Activated CD4-positive, alpha-beta T cell treated with anti-CD3 and anti-CD28 coated beads, Interleukin-2, amount 10 ng/mL, durations not matched to agents 24 days and 14 days (primary cell): ENCODE data around the gene PRKAG2. TPM values are rescaled to one million over a fixed set of nuclear protein-coding genes. Genes with fewer than 3 reads are reported as not detected.
A peak's percentile ranks its signal among the peaks of the same experiment; 100 is the strongest.

Experiments
- DNase-seq: peaks from one replicate; pipeline ENCODE4 v3.0.0; 2022
- H3K27ac Mint-ChIP-seq: one replicate; pipeline ENCODE4 v1.8.0; 2022; ENCODE audit warnings: mild to moderate bottlenecking, mixed read lengths
- H3K27me3 Mint-ChIP-seq: one replicate; pipeline ENCODE4 v1.8.0; 2022; ENCODE audit warnings: mixed read lengths
- H3K36me3 Mint-ChIP-seq: one replicate; pipeline ENCODE4 v1.8.0; 2022; ENCODE audit warnings: low read depth, mild to moderate bottlenecking, mixed read lengths
- H3K4me1 Mint-ChIP-seq: one replicate; pipeline ENCODE4 v1.8.0; 2021; ENCODE audit warnings: mixed read lengths
- H3K4me3 Mint-ChIP-seq: one replicate; pipeline ENCODE4 v1.8.0; 2022; ENCODE audit warnings: mild to moderate bottlenecking, moderate library complexity, mixed read lengths
- H3K9me3 Mint-ChIP-seq: one replicate; pipeline ENCODE4 v1.8.0; 2021; ENCODE audit warnings: mixed read lengths
- intact Hi-C: fragments of 100-400 bp; cut with micrococcal nuclease; formaldehyde crosslinking; loops from one replicate; pipeline ENCODE4 v1.15.1; 2023
- total RNA-seq: library from RNA; stranded (reverse); gene quantifications from 2 replicates; pipeline ENCODE4 v1.2.3, GENCODE V29; 2022

Gene PRKAG2
- total RNA-seq, 1 donor from 2014 or later = 14.3 TPM

DNA sequence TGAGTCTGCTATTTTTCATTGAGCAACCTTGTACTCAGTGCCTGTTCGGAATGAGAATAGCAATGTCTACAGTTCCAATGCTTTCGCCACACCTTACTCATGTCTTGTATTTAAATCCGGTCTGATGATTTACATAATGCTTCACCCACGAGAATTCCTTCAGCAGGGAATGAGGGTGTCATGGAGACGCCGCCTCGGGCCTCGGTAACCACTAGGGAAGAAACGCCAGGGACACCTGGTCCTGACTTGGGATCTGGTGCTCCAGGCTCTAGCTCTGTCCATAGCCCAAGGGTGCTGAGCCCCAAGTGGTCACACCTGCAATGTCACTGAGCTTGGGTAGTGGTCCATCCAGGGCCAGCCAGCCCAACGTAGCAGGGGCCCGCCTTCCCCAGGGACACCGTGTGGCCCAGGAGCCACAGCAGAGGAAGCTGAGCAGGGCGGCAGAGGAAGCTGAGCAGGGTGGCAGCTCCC, 37.4 kb downstream of the PRKAG2 start:
- H3K27me3 Mint-ChIP-seq = no peaks in the 10 kb centered on the region
- H3K4me3 Mint-ChIP-seq = peak overlapping the region; percentile 15
- no peak for DNase-seq
- no peak overlapping the region for H3K27ac Mint-ChIP-seq
- H3K4me1 Mint-ChIP-seq = peaks cover 9% of the 10 kb centered on the region
- intact Hi-C loops = no loop called here
- no peaks in the 10 kb centered on the region for H3K9me3 Mint-ChIP-seq
- no peaks in the 10 kb centered on the region for H3K36me3 Mint-ChIP-seq

DNA sequence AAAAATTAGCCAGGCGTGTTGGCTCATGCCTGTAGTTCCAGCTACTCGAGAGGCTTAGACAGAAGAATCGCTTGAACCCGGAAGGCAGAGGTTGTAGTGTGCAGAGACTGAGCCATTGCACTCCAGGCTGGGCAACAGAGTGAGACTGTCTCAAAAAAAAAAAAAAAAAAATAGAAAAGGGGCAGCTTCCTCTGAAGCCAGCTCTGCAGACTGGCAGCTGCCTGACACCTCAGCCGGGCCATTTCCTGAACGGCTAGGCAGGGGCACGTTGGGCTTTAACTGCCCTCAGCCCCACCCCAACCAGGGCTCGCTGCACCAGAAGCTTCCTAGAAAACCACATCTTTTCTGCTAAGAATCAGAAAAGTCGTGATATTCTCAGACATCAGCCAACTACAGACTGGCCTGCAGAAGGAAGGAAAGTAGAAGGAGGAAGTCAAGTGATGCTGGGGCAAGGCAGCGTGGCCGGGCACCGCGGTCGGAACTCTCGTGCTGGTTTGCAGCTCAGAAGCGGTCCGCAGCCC, 38.0 kb downstream of the PRKAG2 start:
- H3K36me3 Mint-ChIP-seq = no peaks in the 10 kb centered on the region
- intact Hi-C loops = no loop called here
- peaks cover 11% of the 10 kb centered on the region for H3K4me1 Mint-ChIP-seq
- DNase-seq = peak; percentile 78
- no peaks in the 10 kb centered on the region for H3K27me3 Mint-ChIP-seq
- no peak overlapping the region for H3K27ac Mint-ChIP-seq
- no peaks in the 10 kb centered on the region for H3K9me3 Mint-ChIP-seq
- H3K4me3 Mint-ChIP-seq = peak overlapping the region; percentile 15

DNA sequence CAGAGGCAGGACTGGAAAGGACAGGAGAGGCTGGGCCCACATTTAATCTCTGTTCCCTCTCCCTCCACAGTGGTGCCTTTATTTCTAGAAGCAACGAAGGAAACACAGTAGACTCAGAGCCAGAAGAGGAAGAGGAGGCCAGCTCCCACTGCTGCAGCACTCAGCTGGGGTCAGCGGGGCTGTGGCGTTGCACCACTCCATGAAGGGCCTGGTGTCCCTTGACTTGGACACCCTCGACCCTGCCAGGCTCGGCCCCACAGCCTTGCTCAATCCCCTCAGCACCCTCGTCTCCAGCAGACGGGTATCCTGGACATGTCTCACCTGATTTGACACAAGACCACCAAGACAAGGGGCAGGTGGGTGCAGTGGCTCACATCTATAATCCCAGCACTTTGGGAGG, 38.8 kb downstream of the PRKAG2 start:
- Mint-ChIP-seq H3K4me1 (peaks cover 11% of the 10 kb centered on the region), H3K27me3 (no peaks in the 10 kb centered on the region), H3K27ac (no peak overlapping the region), H3K4me3 (no peak overlapping the region), H3K9me3 (no peaks in the 10 kb centered on the region), H3K36me3 (no peaks in the 10 kb centered on the region)
- DNase-seq = no peak
- intact Hi-C loops = no loop called here

DNA sequence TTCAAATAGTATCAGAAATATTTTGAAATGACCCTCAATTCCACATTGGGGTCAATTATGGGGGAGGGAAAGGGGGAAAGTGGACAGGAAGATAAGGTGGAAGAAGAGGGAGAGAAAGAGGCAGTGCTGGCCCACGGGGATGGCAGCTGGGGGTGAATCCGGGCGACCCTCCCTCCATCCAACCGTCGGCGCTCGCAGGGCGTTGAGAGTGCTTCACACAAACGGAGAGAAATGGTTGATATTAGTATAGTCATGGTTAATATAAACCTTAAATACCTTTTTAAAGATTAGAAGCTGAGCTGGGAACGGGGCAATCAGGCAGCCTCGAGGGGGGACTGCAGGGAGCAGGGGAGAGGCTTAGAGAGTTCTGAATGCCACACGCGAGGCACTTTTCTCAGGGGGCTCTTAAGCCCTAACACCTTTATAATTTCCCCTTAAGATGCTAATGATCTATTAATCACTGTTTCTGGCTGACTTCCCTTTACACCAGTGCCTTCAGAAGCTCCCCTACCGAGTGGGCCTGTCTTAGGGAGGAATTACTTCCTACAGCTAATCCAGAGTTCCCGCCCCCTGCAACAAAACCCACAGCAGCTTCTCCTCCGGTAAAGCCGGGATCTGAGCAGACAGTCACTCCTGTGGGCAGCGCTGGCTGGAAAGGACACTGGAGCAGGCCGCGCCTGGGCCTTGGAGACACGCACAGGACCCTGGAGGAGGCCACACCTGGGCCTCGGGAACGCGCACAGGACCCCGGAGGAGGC, 39.5 kb downstream of the PRKAG2 start:
- Mint-ChIP-seq H3K4me1 (peaks cover 11% of the 10 kb centered on the region), H3K36me3 (no peaks in the 10 kb centered on the region), H3K9me3 (no peaks in the 10 kb centered on the region), H3K27ac (no peak overlapping the region), H3K4me3 (no peak overlapping the region), H3K27me3 (no peaks in the 10 kb centered on the region)
- DNase-seq = no peak
- intact Hi-C loops = no loop called here

DNA sequence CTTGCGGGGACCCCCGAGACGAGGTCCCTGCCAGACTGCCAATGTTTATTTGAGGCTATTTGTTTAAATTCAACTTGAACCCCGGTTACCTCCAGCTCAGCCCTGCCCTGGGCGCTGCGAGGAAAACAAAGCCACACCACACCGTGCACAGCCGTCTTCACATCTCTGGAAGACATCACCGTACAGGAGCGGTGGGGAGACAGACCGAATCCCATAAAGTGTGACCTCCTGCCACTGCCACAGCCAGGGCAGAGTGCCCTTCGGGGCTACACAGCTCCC, 40.0 kb downstream of the PRKAG2 start:
- intact Hi-C loops = no loop called here
- no peak for DNase-seq
- Mint-ChIP-seq H3K4me3 (no peak overlapping the region), H3K27me3 (no peaks in the 10 kb centered on the region), H3K27ac (no peak overlapping the region), H3K4me1 (peaks cover 11% of the 10 kb centered on the region), H3K36me3 (no peaks in the 10 kb centered on the region), H3K9me3 (no peaks in the 10 kb centered on the region)

DNA sequence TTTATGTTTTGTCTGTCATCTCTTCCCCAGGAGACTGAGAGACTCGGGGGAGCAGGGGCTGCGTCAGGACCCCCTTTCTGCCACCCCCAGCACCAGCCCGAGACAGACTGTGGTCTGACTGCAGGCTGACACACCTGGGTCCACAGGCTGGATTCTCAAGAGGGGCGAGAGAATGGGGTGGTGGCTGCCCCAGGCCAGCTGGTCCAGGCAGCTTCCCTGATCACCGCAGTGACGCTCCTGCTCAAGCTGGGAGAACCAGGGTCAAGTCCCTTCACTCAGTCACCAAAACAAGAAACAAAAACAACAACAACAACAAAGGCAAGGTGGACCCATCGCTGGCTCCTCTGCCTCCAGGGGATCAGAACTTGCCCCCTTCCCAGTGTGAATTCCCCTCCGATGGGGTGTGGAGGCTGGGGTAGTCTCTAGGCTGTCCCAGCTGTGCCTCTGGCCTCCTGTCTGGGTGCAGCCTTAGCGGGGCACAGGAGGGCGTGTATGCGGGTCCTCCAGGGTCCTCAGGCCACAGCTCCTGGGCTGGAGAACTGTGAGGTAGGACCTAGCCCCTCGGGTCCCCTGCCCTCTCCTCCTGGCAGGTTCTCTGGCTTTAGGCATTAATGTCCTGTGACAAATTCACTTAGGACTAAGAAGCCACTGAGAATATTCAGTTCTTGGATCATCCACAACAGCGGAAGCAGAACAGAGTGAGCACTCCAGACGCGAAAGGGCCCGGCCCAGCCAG, 40.6 kb downstream of the PRKAG2 start:
- intact Hi-C loops = no loop called here
- Mint-ChIP-seq H3K4me1 (peaks cover 11% of the 10 kb centered on the region), H3K4me3 (no peak overlapping the region), H3K27me3 (no peaks in the 10 kb centered on the region), H3K36me3 (no peaks in the 10 kb centered on the region), H3K9me3 (no peaks in the 10 kb centered on the region), H3K27ac (no peak overlapping the region)
- DNase-seq = no peak

DNA sequence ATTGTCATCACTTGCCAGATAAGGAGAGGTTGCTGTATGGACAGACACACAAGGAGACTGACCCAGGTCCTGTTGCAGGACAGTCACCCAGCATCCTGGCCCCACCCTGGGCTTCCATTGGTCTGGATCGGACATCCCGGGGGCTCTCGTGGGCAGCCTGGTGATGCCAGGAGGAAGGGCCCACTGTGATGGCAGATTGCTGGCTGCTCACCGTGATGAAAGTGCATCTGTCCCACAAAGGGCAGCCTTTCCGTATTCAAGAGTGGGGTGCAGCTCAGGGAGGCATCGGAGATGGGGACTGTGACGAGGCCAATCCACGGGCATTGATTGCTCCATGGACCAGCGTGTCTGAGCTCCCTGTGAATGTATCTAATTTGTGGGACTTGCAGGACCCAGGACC, 41.3 kb downstream of the PRKAG2 start:
- no peaks in the 10 kb centered on the region for H3K27me3 Mint-ChIP-seq
- no peaks in the 10 kb centered on the region for H3K36me3 Mint-ChIP-seq
- H3K9me3 Mint-ChIP-seq = no peaks in the 10 kb centered on the region
- intact Hi-C loops = no loop called here
- no peak for DNase-seq
- H3K27ac Mint-ChIP-seq = no peak overlapping the region
- no peak overlapping the region for H3K4me3 Mint-ChIP-seq
- H3K4me1 Mint-ChIP-seq = peaks cover 11% of the 10 kb centered on the region

DNA sequence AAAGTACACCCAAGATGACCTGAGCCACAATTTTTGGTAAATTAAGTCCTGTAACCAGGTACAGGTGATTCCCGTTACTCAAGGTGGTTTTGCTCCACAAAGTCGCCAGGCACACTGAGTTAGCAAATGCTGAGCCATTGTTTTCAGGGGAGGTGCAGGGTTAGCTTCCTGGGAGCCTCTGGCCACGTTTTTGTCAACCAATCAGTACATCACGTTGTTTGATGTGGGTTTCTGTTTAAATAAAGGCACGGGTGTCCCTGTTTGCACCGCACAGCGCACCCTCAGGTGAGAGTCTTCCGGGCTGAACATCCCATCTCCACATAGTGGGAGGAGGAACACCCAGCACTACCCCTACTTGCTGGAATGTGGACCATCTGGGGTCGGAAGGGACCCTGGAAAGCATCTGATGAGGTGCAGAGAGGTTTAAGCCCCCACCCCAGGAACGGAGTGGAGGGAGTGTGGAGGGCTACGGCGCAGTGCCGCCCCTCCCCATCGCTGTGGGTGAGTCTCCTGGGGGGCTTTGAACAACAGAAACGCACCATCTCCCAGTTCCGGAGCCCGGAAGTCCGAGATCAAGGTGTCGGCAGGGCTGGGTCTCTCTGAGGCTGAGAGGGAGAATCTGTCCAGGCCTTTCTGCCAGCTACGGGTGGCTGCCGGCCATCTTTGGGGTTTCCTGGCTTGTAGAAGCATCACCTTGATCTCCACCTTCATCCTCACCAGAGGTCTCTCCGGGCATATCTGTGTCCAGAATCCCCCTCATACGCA, 42.5 kb downstream of the PRKAG2 start:
- peaks cover 7% of the 10 kb centered on the region for H3K4me1 Mint-ChIP-seq
- no peak overlapping the region for H3K4me3 Mint-ChIP-seq
- DNase-seq = no peak
- H3K27me3 Mint-ChIP-seq = no peaks in the 10 kb centered on the region
- intact Hi-C loops = no loop called here
- no peaks in the 10 kb centered on the region for H3K36me3 Mint-ChIP-seq
- H3K27ac Mint-ChIP-seq = no peak overlapping the region
- H3K9me3 Mint-ChIP-seq = no peaks in the 10 kb centered on the region

DNA sequence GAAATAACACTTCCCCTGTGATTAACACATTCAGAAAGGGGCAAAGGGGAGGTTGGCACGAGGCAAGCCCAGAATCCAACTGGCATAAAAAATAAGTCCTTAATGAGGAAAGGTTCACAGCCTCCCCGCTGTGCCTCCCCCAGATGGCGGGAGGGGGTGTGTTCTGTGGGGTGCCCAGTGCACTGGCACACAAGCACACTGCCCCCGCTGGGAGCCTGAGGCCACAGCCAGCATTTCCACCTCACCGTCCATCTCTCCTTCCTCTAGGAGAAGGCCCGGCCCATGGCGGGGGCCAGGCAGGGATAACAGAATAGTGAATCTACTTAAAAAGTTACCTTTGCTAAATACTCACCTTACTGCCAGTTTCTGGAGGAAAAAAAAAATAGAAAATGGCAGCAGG, 43.2 kb downstream of the PRKAG2 start:
- H3K27me3 Mint-ChIP-seq = no peaks in the 10 kb centered on the region
- H3K4me3 Mint-ChIP-seq = no peak overlapping the region
- H3K27ac Mint-ChIP-seq = no peak overlapping the region
- intact Hi-C loops = no loop called here
- no peaks in the 10 kb centered on the region for H3K36me3 Mint-ChIP-seq
- no peaks in the 10 kb centered on the region for H3K9me3 Mint-ChIP-seq
- peaks cover 5% of the 10 kb centered on the region for H3K4me1 Mint-ChIP-seq
- no peak for DNase-seq

DNA sequence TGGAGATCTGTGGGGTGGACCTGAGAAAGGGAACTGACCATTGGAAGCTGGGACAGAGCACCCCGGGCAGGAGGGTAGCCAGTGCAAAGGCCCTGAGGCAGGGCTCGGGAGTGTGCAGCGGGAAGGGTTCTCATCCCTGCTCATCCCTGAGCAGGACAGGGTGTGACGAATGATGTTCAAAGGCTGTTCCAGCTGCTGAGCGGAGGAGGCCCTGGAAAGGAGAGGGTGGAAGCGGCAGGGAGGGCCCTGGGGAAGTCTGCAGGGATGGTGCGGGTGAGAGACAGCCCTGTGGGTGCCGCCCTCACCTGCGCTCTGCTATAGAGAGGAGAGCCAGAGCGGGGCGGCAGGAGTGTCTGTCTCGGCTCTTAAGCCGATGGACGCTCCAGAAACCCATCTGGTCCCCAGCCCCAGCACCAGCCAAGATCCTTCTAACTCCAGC, 43.7 kb downstream of the PRKAG2 start:
- H3K4me3 Mint-ChIP-seq = no peak overlapping the region
- intact Hi-C loops = no loop called here
- no peaks in the 10 kb centered on the region for H3K9me3 Mint-ChIP-seq
- H3K27me3 Mint-ChIP-seq = no peaks in the 10 kb centered on the region
- no peak overlapping the region for H3K27ac Mint-ChIP-seq
- H3K36me3 Mint-ChIP-seq = no peaks in the 10 kb centered on the region
- DNase-seq = no peak
- peaks cover 5% of the 10 kb centered on the region for H3K4me1 Mint-ChIP-seq

DNA sequence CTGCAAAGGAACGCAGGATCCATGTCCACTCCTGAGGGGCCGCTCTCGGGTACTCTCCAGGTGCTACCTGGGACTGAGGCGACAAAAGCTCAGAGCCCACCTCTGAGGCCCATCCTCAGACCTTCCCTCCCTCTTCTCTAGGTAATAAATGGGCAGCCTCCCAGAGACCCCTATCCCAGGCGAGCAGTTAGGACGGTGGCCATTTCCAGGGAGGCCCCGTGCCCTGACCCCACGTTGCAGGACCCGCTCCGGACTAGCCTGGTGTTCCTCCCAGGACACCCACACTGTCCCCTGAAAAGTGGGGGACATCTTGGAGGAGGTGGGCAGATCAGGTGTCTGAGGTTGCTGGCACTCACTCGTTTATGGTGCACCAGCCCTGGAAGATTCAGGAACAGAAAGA, 44.3 kb downstream of the PRKAG2 start:
- H3K27me3 Mint-ChIP-seq = no peaks in the 10 kb centered on the region
- no peak overlapping the region for H3K27ac Mint-ChIP-seq
- H3K36me3 Mint-ChIP-seq = no peaks in the 10 kb centered on the region
- intact Hi-C loops = no loop called here
- H3K4me3 Mint-ChIP-seq = no peak overlapping the region
- peaks cover 5% of the 10 kb centered on the region for H3K4me1 Mint-ChIP-seq
- no peak for DNase-seq
- H3K9me3 Mint-ChIP-seq = no peaks in the 10 kb centered on the region

DNA sequence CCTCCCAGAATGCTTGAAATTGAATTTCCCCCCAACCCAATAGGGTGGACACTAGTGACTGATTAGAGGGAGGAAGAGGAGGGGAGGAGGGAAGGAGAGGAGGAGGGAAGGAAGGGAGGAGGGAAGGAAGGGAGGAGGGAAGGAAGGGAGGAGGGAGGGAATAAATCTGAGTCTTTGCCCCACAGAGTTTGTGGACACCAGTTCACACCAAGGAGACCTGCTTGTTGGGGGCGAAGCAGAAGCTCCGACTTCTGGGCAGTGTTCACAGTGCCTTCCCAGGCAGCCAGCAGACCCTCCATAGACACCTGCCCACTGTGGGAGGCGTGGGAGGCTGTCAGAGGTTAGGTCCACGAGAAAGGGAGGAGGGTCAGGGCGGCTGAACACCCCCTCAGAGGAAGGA, 44.8 kb downstream of the PRKAG2 start:
- H3K9me3 Mint-ChIP-seq = no peaks in the 10 kb centered on the region
- DNase-seq = no peak
- no peaks in the 10 kb centered on the region for H3K36me3 Mint-ChIP-seq
- intact Hi-C loops = no loop called here
- H3K4me1 Mint-ChIP-seq = peaks cover 5% of the 10 kb centered on the region
- no peaks in the 10 kb centered on the region for H3K27me3 Mint-ChIP-seq
- H3K4me3 Mint-ChIP-seq = no peak overlapping the region
- no peak overlapping the region for H3K27ac Mint-ChIP-seq

DNA sequence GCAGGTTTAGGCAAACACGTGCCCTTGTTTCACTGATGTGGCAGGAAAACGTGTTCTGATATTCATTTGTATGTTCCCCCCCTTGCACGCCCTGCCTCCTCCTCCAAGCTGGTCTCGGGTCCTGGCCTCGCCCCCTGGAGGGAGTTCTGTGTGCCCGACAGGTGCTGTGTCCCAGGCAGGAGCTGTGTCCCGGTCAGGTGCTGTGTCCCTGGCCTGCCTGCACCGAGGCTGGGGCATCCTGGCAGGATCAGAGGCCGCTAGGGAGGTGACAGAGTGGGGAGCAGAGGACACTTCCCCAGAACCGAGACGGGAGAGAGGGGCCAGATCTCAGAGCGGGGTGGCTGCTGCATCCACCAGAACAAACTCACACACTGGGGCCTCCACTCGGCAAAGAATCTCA, 45.3 kb downstream of the PRKAG2 start:
- Mint-ChIP-seq H3K27ac (no peak overlapping the region), H3K9me3 (no peaks in the 10 kb centered on the region), H3K36me3 (no peaks in the 10 kb centered on the region), H3K4me3 (no peak overlapping the region), H3K27me3 (no peaks in the 10 kb centered on the region), H3K4me1 (peaks cover 5% of the 10 kb centered on the region)
- no peak for DNase-seq
- intact Hi-C loops = no loop called here
